A673 (cell line): ENCODE results near the gene PLEK2. TPM values are rescaled to one million over a fixed set of nuclear protein-coding genes. Genes with fewer than 3 reads are reported as not detected.
A peak's percentile ranks its signal among the peaks of the same experiment; 100 is the strongest.

Experiments used
- BruUV-seq: library from RNA; stranded (reverse); fragments of 400-500 nt; replicated peaks from 2 replicates; lab custom pipeline; 2021; lab: Mats Ljungman, UMichigan
- CTCF ChIA-PET: fragments of 300-600 bp; sonication (Branson Sonifier 250); formaldehyde crosslinking; loops from one replicate; lab custom pipeline; 2022; ENCODE audit warnings: antibody characterized with exemption; lab: Charles Lee
- POLR2A ChIA-PET: fragments of 300-600 bp; sonication (Branson Sonifier 250); formaldehyde crosslinking; loops from one replicate; lab custom pipeline; 2022; ENCODE audit warnings: antibody characterized with exemption; ENCODE audit not compliant: low non-redundant PET; lab: Charles Lee
- DNase-seq: peaks from one replicate; pipeline ENCODE4 v3.0.0-alpha.2; 2015; ENCODE audit warnings: low spot score
- H3K27ac ChIP-seq: fragments of 200-600 bp; sonication (generic); 2 replicates; pipeline ENCODE4 v1.5.1; 2016; ENCODE audit warnings: mixed run types, low read depth, mild to moderate bottlenecking, mixed read lengths, antibody characterized with exemption, low read length; ENCODE audit not compliant: poor library complexity, severe bottlenecking
- H3K27me3 ChIP-seq: fragments of 200-600 bp; sonication (generic); replicated peaks from 2 replicates; pipeline ENCODE4 v1.6.1; 2017; ENCODE audit warnings: mixed run types, low read depth, mild to moderate bottlenecking, mixed read lengths, antibody characterized with exemption, low read length; ENCODE audit not compliant: insufficient read depth, poor library complexity
- H3K36me3 ChIP-seq: fragments of 200-600 bp; sonication (generic); 2 replicates; pipeline ENCODE4 v1.6.1; 2016; ENCODE audit warnings: mixed run types, mild to moderate bottlenecking, mixed read lengths, antibody characterized with exemption, low read length; ENCODE audit not compliant: insufficient read depth, poor library complexity, severe bottlenecking
- H3K4me1 ChIP-seq: fragments of 200-600 bp; sonication (generic); 2 replicates; pipeline ENCODE4 v1.6.1; 2017; ENCODE audit warnings: mixed run types, mild to moderate bottlenecking, mixed read lengths, antibody characterized with exemption, low read length; ENCODE audit not compliant: insufficient read depth, poor library complexity, severe bottlenecking
- H3K4me3 ChIP-seq: fragments of 200-600 bp; sonication (generic); 2 replicates; pipeline ENCODE4 v1.5.1; 2016; ENCODE audit warnings: low read depth, mixed run types, mild to moderate bottlenecking, mixed read lengths, low read length; ENCODE audit not compliant: poor library complexity, severe bottlenecking
- H3K9me3 ChIP-seq: fragments of 200-600 bp; sonication (generic); 2 replicates; pipeline ENCODE4 v1.6.1; 2016; ENCODE audit warnings: mixed run types, low read depth, mild to moderate bottlenecking, mixed read lengths, antibody characterized with exemption, low read length; ENCODE audit not compliant: poor library complexity, severe bottlenecking
- EZH2 ChIP-seq: fragments of 200-600 bp; sonication (generic); IDR thresholded peaks from 2 replicates; pipeline ENCODE4 v1.6.1; 2017; ENCODE audit warnings: borderline replicate concordance, low read depth, mild to moderate bottlenecking, mixed read lengths, antibody characterized with exemption, low read length; ENCODE audit not compliant: poor library complexity, severe bottlenecking
- intact Hi-C: fragments of 100-400 bp; cut with micrococcal nuclease; formaldehyde crosslinking; loops from one replicate; pipeline ENCODE4 v1.10.0; 2022; ENCODE audit not compliant: unreplicated experiment
- total RNA-seq: library from RNA; stranded (reverse); gene quantifications from 2 replicates; pipeline ENCODE4 v1.2.3, GENCODE V29; 2021
- TF ChIP-seq, protein P1 (sequence below): fragments of 300-800, 200-600 bp; sonication (generic); conservative IDR thresholded peaks from 2 replicates; pipeline ENCODE4 v1.5.1; 2017; ENCODE audit warnings: low read depth, mild to moderate bottlenecking, antibody characterized with exemption, low read length, moderate library complexity, mixed read lengths

The PLEK2 gene
- total RNA-seq, 1 experiment from 2014 or later = 6.8 TPM

DNA sequence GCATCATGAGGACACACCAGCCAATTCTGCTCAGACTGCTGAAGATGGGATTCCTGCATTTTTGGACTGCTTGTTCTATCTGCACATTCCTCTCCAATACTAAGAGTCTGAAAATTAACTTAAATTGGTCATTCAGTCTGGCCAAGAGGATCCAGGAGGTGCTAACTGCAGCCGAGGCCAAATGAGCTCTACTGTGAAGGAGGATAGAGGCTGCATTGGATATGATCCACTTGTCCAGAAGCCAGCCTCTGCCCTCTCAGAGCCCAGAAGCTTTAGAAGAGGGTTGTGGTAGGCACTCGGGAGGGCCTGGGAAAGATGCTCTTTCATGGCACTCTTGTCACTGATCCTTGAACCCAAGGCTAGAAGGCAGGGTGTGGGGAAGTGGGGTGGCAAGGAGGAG, 37.1 kb upstream of the PLEK2 start:
- BruUV-seq = no TSS peak
- H3K9me3 ChIP-seq = no peaks in the 10 kb centered on the region
- H3K27ac ChIP-seq = no peak overlapping the region
- POLR2A ChIA-PET = no interaction called here
- CTCF ChIA-PET = no interaction called here
- H3K4me3 ChIP-seq = no peak overlapping the region
- no peaks in the 10 kb centered on the region for H3K27me3 ChIP-seq
- intact Hi-C loops = no loop called here
- no peak for DNase-seq
- TF ChIP-seq, protein P1, sequence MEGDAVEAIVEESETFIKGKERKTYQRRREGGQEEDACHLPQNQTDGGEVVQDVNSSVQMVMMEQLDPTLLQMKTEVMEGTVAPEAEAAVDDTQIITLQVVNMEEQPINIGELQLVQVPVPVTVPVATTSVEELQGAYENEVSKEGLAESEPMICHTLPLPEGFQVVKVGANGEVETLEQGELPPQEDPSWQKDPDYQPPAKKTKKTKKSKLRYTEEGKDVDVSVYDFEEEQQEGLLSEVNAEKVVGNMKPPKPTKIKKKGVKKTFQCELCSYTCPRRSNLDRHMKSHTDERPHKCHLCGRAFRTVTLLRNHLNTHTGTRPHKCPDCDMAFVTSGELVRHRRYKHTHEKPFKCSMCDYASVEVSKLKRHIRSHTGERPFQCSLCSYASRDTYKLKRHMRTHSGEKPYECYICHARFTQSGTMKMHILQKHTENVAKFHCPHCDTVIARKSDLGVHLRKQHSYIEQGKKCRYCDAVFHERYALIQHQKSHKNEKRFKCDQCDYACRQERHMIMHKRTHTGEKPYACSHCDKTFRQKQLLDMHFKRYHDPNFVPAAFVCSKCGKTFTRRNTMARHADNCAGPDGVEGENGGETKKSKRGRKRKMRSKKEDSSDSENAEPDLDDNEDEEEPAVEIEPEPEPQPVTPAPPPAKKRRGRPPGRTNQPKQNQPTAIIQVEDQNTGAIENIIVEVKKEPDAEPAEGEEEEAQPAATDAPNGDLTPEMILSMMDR = no peak
- TF ChIP-seq EZH2 = no peak
- H3K4me1 ChIP-seq = no peaks in the 10 kb centered on the region
- H3K36me3 ChIP-seq = no peaks in the 10 kb centered on the region

DNA sequence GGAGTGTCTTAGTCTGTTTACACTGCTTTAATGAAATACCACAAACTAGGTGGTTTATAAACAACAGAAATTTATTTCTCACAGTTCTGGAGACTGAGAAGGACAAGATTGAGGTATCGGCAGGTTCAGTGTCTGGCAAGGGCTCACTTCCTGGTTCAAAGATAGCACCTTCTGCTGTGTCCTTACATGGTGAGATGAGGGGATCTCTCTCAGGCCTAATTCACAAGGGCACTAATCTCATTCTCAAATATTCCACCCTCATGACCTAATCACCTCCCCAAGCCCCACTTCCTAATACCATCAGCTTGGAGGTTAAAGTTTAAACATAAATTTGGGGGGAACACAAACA, 35.0 kb upstream of the PLEK2 start:
- no peaks in the 10 kb centered on the region for H3K4me1 ChIP-seq
- no peak overlapping the region for H3K27ac ChIP-seq
- no peaks in the 10 kb centered on the region for H3K27me3 ChIP-seq
- no peak overlapping the region for H3K4me3 ChIP-seq
- DNase-seq = no peak
- ChIA-PET POLR2A (no interaction called here), CTCF (interaction anchor here (1.6 kb wide), 1 partner anchor 124 kb away, joined by 11 read pairs; no protein-coding TSS in a partner anchor)
- H3K9me3 ChIP-seq = no peaks in the 10 kb centered on the region
- no peak for TF ChIP-seq EZH2
- TF ChIP-seq, protein P1 = no peak
- intact Hi-C loops = no loop called here
- no TSS peak for BruUV-seq
- H3K36me3 ChIP-seq = no peaks in the 10 kb centered on the region

DNA sequence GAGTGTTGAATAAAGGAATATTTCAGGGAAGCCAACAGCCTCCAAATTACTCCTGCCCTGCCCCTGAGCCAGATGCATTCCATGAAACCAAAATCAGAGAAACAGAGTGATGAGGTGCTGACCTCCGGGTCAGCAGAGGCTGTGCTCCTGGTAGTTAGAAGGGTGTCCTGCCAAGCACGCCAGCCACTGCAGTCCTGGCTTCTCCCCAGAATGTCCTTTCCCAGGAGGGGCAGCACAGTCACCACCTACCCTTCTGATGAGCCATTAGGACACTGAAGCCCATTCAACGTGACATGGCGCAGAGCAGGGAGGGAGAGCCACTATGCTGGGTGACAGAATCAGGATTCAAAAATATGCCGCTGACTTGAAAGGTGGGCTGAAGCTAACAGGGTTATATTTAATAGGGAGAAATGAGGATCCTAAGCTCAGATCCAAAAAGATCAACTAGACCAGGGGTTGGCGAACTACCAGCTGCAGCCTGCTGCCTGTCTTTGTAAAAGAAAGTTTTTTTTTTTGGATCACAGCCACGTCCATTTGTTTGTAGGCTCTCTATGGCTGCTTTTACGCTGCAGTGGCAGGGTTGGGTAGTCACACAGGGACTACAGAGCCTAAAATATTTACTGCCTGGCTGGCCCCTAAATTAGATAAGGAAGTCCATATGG, 34.5 kb upstream of the PLEK2 start:
- POLR2A ChIA-PET = no interaction called here
- Histone ChIP-seq H3K27ac (no peak overlapping the region), H3K36me3 (no peaks in the 10 kb centered on the region), H3K4me3 (no peak overlapping the region), H3K9me3 (no peaks in the 10 kb centered on the region), H3K27me3 (no peaks in the 10 kb centered on the region), H3K4me1 (no peaks in the 10 kb centered on the region)
- intact Hi-C loops = no loop called here
- TF ChIP-seq, protein P1 = no peak
- no peak for TF ChIP-seq EZH2
- CTCF ChIA-PET = interaction anchor here (0.7 kb wide), 1 partner anchor 78 kb away, joined by 3 read pairs; no protein-coding TSS in a partner anchor
- BruUV-seq = no TSS peak
- peak; percentile 21 for DNase-seq
